HAP-1 (cell line): ENCODE measurements around the gene DYRK1A.
"Not testable (repeated sequence)": the region's sequence is repeated elsewhere in the genome, so short reads cannot be mapped to it uniquely, and the experiment has no call there.

Source experiments
- DNase-seq, 2 experiments: peaks; one replicate each; pipeline ENCODE4 v3.0.0-alpha.2; 2016 to 2020; ENCODE audit warnings: low spot score in 2 of 2
- H3K27me3 ChIP-seq: fragments of 250-450 bp; sonication (Bioruptor Pico); 2 replicates; pipeline ENCODE4 v1.5.1; 2020; ENCODE audit warnings: low read depth, mild to moderate bottlenecking, moderate library complexity
- H3K36me3 ChIP-seq: fragments of 250-450 bp; sonication (Bioruptor Pico); replicated peaks from 2 replicates; pipeline ENCODE4 v1.5.1; 2020; ENCODE audit warnings: mild to moderate bottlenecking
- H3K4me1 ChIP-seq: fragments of 250-450 bp; sonication (Bioruptor Pico); 2 replicates; pipeline ENCODE4 v1.5.1; 2020; ENCODE audit warnings: mild to moderate bottlenecking
- H3K4me3 ChIP-seq: fragments of 250-450 bp; sonication (Bioruptor Pico); 2 replicates; pipeline ENCODE4 v1.5.1; 2020; ENCODE audit warnings: mild to moderate bottlenecking, moderate library complexity
- H3K9me3 ChIP-seq: fragments of 250-450 bp; sonication (Bioruptor Pico); 2 replicates; pipeline ENCODE4 v1.5.1; 2020; ENCODE audit warnings: mild to moderate bottlenecking, moderate library complexity
- in situ Hi-C: fragments of 300-500 bp; cut with MboI; formaldehyde crosslinking; loops from 3 replicates; pipeline ENCODE4 v1.14.3; 2020; ENCODE audit warnings: low sequenced_read_pairs, inconsistent platforms, mixed read lengths

The DYRK1A gene

DNA sequence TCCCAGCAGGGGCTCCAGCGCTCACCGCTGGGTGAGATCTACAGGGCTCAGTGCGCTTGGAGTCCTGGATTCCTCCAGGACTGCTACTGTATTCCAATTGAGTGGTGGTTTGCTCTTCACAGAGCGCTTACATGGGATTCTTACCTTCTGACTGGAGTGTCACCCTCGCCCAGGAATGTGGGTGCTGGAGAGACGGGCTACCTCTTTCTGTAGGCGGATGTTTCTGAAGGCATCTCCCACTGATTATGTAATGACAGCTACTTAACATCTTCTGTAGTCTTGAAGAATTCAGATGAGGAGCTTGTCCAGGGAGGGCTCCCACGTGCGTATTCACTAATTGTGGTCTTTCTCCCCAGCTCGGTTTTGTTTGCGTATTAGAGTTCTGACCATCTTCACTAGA lies 154.2 kb downstream of the DYRK1A start:
- Histone ChIP-seq H3K9me3 (no peaks in the 10 kb centered on the region), H3K4me3 (no peak overlapping the region), H3K4me1 (peaks cover 10% of the 10 kb centered on the region), H3K36me3 (peaks cover 7% of the 10 kb centered on the region; the same call in 1 of the 2 replicates), H3K27me3 (no peaks in the 10 kb centered on the region)
- DNase-seq, result no peak
- in situ Hi-C loops, result no loop called here

DNA sequence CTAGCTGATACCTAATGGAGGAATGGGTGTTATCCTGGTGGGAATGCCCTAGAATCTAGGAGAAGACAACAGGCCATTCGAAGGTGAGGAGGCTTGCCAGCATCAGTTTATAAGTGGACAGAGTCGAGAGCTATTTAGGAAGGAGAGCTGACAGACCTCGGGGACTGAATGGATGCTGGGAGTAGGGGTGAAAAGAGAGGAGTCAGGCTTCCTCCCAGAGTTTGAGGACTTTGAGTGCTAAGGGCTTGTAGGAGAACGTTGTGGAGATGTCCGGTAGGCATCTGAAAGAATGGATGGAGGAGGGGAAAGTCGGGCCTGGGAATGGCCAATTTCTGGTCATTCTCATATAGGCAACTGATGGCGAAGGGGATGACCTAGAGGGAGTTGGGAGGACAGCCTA lies 155.1 kb downstream of the DYRK1A start:
- no peak for DNase-seq
- peaks cover 10% of the 10 kb centered on the region for H3K4me1 ChIP-seq
- no peak overlapping the region for H3K4me3 ChIP-seq
- no peaks in the 10 kb centered on the region for H3K27me3 ChIP-seq
- H3K9me3 ChIP-seq, result no peaks in the 10 kb centered on the region
- H3K36me3 ChIP-seq, result 0 out of 2 replicates have a peak, but pooled peaks cover 1% of the 10 kb centered on the region
- in situ Hi-C loops, result no loop called here

DNA sequence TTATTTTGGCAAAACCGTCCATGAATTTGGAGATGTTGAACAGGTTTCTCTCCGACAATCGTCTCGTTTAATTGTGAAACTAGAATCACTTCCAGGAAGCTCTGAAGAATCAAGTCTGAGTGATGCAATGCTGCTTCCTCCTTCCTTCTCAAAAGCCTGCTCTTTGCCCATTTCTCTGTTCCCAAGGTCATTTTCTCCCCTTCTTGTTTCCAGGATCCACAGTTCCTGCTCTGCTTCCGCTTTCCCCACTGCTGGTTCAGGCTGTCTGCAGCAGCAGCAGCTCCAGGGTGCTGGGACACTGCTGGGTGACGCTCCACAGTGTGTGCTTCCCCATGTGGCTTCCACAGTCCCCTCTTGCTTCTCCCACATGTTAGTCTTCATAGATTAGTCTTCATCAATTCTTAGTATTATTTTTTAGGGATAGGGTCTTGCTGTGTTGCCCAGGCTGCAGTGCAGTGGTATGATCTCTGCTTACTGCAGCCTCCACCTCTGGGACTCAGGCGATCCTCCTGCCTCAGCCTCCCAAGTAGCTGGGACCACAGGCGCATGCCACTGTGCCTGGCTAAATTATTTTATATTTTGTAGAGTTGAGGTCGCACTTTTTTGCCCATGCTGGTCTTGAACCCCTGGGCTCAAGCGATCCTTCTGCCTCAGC lies 156.2 kb downstream of the DYRK1A start:
- H3K36me3 ChIP-seq, result no peaks in the 10 kb centered on the region
- in situ Hi-C loops, result no loop called here
- DNase-seq, result no peak
- no peaks in the 10 kb centered on the region for H3K9me3 ChIP-seq
- no peaks in the 10 kb centered on the region for H3K27me3 ChIP-seq
- peaks cover 10% of the 10 kb centered on the region for H3K4me1 ChIP-seq
- H3K4me3 ChIP-seq, result no peak overlapping the region

DNA sequence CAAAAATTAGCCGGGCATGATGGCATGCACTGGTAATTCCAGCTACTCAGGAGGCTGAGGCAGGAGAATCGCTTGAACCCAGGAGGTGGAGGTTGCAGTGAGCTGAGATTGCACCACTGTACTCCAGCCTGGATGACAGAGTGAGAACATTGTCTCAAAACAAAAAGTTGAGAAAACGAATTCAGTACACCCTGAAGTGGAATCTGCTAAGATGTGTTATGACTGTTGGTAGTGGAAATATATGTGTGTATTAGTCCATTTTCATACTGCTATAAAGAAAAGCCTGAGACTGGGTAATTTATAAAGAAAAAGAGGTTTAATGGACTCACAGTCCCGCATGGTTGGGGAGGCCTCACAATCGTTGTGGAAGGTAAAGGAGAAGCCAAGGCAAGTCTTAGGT lies 158.4 kb downstream of the DYRK1A start:
- H3K4me3 ChIP-seq, H3K36me3 ChIP-seq, DNase-seq, in situ Hi-C loops, H3K27me3 ChIP-seq, H3K9me3 ChIP-seq, H3K4me1 ChIP-seq: not testable (repeated sequence)

DNA sequence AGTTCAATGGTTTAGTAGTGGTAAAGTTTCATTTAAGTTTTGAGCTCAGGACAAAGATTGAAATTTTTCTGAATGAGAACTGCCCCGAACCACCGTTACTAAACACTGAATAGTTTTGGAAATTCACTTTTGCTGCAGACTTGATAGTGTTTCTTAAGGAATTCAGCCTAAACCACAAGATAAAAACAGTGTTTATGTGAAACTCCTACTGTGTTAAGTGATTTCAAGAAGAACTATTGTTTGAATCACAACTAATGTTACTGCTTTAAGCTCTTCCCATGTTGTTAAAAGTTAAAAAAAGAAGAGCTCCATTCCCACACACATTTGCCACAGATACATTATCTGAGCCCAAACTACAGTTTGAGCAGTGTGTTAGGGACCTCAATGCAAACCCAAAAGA lies 159.2 kb downstream of the DYRK1A start:
- DNase-seq, result no peak
- no peaks in the 10 kb centered on the region; the same call in 1 of the 2 replicates for H3K4me1 ChIP-seq
- no peaks in the 10 kb centered on the region for H3K36me3 ChIP-seq
- H3K27me3 ChIP-seq, result no peaks in the 10 kb centered on the region
- no peaks in the 10 kb centered on the region for H3K9me3 ChIP-seq
- H3K4me3 ChIP-seq, result no peak overlapping the region
- in situ Hi-C loops, result no loop called here

DNA sequence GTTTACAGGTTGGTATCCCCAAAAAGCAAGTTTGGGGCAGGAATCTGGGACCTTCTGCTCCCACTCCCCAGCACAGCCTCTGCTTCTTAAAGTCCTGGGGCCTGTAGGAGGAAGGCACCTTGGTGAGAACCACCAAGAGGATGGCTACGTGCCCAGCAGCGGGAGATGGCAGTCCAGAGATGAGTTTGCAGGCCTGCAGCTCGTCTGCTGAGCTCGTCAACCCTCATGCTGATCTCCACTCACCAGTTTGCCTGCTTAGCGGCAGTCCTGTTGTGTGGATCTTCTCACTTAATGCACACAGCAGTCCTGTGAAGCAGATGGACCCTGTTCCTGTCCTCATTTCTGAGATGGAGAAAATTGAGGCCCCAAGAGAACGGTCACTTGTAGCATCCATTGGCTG lies 160.5 kb downstream of the DYRK1A start:
- no peaks in the 10 kb centered on the region for H3K27me3 ChIP-seq
- no peak overlapping the region for H3K4me3 ChIP-seq
- in situ Hi-C loops, result no loop called here
- H3K4me1 ChIP-seq, result no peaks in the 10 kb centered on the region
- no peak for DNase-seq
- H3K9me3 ChIP-seq, result no peaks in the 10 kb centered on the region
- no peaks in the 10 kb centered on the region for H3K36me3 ChIP-seq

GRCh38 chr21:37527716-37528115 lies 161.1 kb downstream of the DYRK1A start:
- Histone ChIP-seq H3K27me3 (no peaks in the 10 kb centered on the region), H3K9me3 (no peaks in the 10 kb centered on the region), H3K36me3 (no peaks in the 10 kb centered on the region), H3K4me1 (no peaks in the 10 kb centered on the region), H3K4me3 (no peak overlapping the region)
- no peak for DNase-seq
- in situ Hi-C loops, result no loop called here

DNA sequence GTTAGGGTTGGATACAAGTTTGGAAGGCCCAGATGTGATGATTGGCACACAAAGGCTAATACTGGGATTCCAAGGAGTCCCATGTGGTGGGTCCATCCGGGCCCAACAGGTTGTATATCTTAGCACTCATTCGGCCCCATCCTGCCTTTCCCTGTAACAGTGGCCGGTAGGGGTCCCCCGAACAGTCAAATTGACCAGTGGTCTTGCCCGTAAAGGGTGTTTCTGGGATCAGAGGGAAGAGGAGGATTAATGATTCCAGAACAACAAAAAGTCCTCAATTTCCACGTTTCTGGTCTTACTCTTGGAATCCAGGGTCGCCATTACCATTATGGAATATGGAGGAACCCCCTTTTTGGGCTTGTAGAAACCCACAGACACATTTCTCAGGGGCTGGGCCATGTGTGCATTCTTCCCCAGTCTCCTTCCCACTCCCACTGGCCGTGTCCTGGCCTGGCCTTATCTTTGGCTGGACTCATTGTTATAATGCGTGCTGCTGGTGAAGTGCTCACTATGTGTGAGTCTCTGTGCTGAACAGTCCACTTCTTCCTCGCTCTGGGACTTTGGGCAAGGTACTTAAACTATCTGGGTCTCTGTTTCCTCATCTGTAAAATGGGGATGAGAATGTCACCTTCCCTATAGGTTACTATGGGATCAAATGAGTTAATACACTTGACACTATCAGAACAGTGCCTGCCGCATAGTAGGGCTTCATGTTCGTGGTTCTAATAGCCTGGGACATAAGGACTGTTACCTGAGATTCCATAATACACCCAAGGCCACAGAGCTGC lies 161.8 kb downstream of the DYRK1A start:
- H3K36me3 ChIP-seq, result no peaks in the 10 kb centered on the region
- in situ Hi-C loops, result no loop called here
- no peaks in the 10 kb centered on the region for H3K9me3 ChIP-seq
- no peak overlapping the region for H3K4me3 ChIP-seq
- no peaks in the 10 kb centered on the region for H3K27me3 ChIP-seq
- no peak for DNase-seq
- H3K4me1 ChIP-seq, result no peaks in the 10 kb centered on the region

- Histone ChIP-seq H3K27me3 (no peaks in the 10 kb centered on the region), H3K4me3 (no peak overlapping the region), H3K36me3 (no peaks in the 10 kb centered on the region), H3K9me3 (no peaks in the 10 kb centered on the region), H3K4me1 (no peaks in the 10 kb centered on the region)
- in situ Hi-C loops, result no loop called here
- DNase-seq, result no peak
These were observed 163.1 kb downstream of the DYRK1A start for GRCh38 chr21:37529649-37530048.

DNA sequence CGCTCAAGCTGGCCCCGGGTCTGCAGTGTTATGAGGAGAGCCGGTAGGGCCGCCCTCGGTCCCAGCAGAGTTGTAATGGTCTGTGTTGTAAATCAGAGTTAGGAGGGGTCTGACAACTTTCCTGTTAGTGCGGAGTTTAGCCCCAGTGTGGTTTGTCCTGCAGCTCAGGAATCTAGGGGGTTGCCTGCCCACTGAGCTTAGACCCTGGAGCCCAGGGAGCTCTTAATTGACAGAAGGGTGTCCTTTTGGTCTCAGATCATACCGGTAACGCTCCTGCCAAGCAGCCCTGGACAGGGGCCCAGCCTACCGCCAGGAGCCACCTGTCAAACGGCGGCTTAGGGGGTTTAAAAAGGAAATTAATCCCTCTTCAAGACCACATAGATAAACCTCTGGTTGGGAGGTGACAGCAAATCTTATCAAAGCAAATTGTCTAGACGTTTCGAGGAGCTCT lies 164.4 kb downstream of the DYRK1A start:
- Histone ChIP-seq H3K36me3 (no peaks in the 10 kb centered on the region), H3K9me3 (no peaks in the 10 kb centered on the region), H3K27me3 (no peaks in the 10 kb centered on the region), H3K4me3 (no peak overlapping the region), H3K4me1 (no peaks in the 10 kb centered on the region)
- DNase-seq, result no peak
- in situ Hi-C loops, result no loop called here

GRCh38 chr21:37531431-37531932 lies 164.9 kb downstream of the DYRK1A start:
- H3K4me3 ChIP-seq, result no peak overlapping the region
- no peaks in the 10 kb centered on the region for H3K36me3 ChIP-seq
- DNase-seq, result no peak
- H3K9me3 ChIP-seq, result peaks cover 4% of the 10 kb centered on the region
- no peaks in the 10 kb centered on the region for H3K27me3 ChIP-seq
- in situ Hi-C loops, result no loop called here
- H3K4me1 ChIP-seq, result no peaks in the 10 kb centered on the region

GRCh38 chr21:37532868-37533780 lies 166.6 kb downstream of the DYRK1A start:
- Histone ChIP-seq H3K27me3 (no peaks in the 10 kb centered on the region), H3K4me3 (no peak overlapping the region), H3K4me1 (no peaks in the 10 kb centered on the region), H3K36me3 (no peaks in the 10 kb centered on the region), H3K9me3 (peaks cover 7% of the 10 kb centered on the region)
- DNase-seq, result no peak
- in situ Hi-C loops, result no loop called here

GRCh38 chr21:37534431-37534830 lies 167.9 kb downstream of the DYRK1A start:
- no peak for DNase-seq
- Histone ChIP-seq H3K4me3 (no peak overlapping the region), H3K4me1 (no peaks in the 10 kb centered on the region), H3K36me3 (no peaks in the 10 kb centered on the region), H3K27me3 (no peaks in the 10 kb centered on the region), H3K9me3 (peaks cover 7% of the 10 kb centered on the region)
- in situ Hi-C loops, result no loop called here
